Measurements from ENCODE around the gene FGF1.

The FGF1 gene

GRCh38 chr5:142544071-142544753 lies 141.7 kb downstream of the FGF1 start:
- DNase-seq: no peak

GRCh38 chr5:142542906-142543305 lies 143.0 kb downstream of the FGF1 start:
- DNase-seq: peak in 3 of 58 donors; percentile 4 to 18 (median 15)

Measured in anterior cingulate cortex (tissue), 58 donors.